ENCODE data around the gene IL23A.

GRCh38 chr12:56377310-56377988 lies 38.8 kb downstream of the IL23A start:
- TF ChIP-seq, protein P1, sequence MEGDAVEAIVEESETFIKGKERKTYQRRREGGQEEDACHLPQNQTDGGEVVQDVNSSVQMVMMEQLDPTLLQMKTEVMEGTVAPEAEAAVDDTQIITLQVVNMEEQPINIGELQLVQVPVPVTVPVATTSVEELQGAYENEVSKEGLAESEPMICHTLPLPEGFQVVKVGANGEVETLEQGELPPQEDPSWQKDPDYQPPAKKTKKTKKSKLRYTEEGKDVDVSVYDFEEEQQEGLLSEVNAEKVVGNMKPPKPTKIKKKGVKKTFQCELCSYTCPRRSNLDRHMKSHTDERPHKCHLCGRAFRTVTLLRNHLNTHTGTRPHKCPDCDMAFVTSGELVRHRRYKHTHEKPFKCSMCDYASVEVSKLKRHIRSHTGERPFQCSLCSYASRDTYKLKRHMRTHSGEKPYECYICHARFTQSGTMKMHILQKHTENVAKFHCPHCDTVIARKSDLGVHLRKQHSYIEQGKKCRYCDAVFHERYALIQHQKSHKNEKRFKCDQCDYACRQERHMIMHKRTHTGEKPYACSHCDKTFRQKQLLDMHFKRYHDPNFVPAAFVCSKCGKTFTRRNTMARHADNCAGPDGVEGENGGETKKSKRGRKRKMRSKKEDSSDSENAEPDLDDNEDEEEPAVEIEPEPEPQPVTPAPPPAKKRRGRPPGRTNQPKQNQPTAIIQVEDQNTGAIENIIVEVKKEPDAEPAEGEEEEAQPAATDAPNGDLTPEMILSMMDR (IDR thresholded peaks at IDR 0.05), result no peak
- no peak for TF ChIP-seq POLR2A (IDR thresholded peaks at IDR 0.05)
